H1 (cell line): ENCODE results near the gene RNU5D-1.

Source experiments
- MAX ChIP-seq: IDR thresholded peaks from 2 replicates; pipeline ENCODE4 v1.6.1; 2012; ENCODE audit warnings: inconsistent platforms
- POLR2A ChIP-seq, 2 experiments: IDR thresholded peaks; 1 replicate in 1 of 2; 2 replicates in 1 of 2; pipeline ENCODE4 v1.6.1; 2011; ENCODE audit warnings: low read depth in 2 of 2, low read length in 2 of 2, mild to moderate bottlenecking in 2 of 2; ENCODE audit errors: control extremely low read depth in 1 of 2
- RXRA ChIP-seq: IDR thresholded peaks from 2 replicates; pipeline ENCODE4 v1.6.1; 2011; ENCODE audit warnings: low read depth, mild to moderate bottlenecking, low read length, moderate library complexity; ENCODE audit not compliant: insufficient read depth
- SIN3A ChIP-seq, 2 experiments: IDR thresholded peaks in 1 of 2; conservative IDR thresholded peaks in 1 of 2; 2 replicates each; pipeline ENCODE4 v1.6.1; 2011 to 2012; ENCODE audit warnings: low read length in 2 of 2, improper control_type of control experiment in 1 of 2, low read depth in 1 of 2, mild to moderate bottlenecking in 1 of 2
- SUZ12 ChIP-seq: fragments of 200-600 bp; sonication (generic); IDR thresholded peaks from 2 replicates; pipeline ENCODE4 v1.6.1; 2012; ENCODE audit warnings: mild to moderate bottlenecking, inconsistent platforms, low read length, moderate library complexity, mixed read lengths
- TBP ChIP-seq: IDR thresholded peaks from 2 replicates; pipeline ENCODE4 v1.6.1; 2011; ENCODE audit warnings: low read depth, low read length, improper control_type of control experiment
- YY1 ChIP-seq: IDR thresholded peaks from 2 replicates; pipeline ENCODE4 v1.6.1; 2011; ENCODE audit warnings: low read depth, mild to moderate bottlenecking, low read length
- ZNF274 ChIP-seq: IDR thresholded peaks from 2 replicates; pipeline ENCODE4 v1.7.0; 2012; ENCODE audit warnings: low read length, borderline replicate concordance; ENCODE audit errors: extremely low read depth
- TF ChIP-seq, protein P1 (sequence below), 3 experiments: IDR thresholded peaks; 1 replicate in 2 of 3; 2 replicates in 1 of 3; pipeline versions ENCODE4 v1.5.1 to v1.6.1; 2011; ENCODE audit warnings: low read length in 3 of 3, mild to moderate bottlenecking in 3 of 3, inconsistent platforms in 2 of 3, low read depth in 1 of 3, moderate library complexity in 1 of 3; ENCODE audit not compliant: insufficient read depth in 1 of 3; ENCODE audit errors: control extremely low read depth in 1 of 3

- TF ChIP-seq POLR2A (IDR thresholded peaks at IDR 0.05; ENCODE audit: control extremely low read depth in 1 of 2, low read depth in 2 of 2, low read length in 2 of 2) = no peak
- TF ChIP-seq, protein P1, sequence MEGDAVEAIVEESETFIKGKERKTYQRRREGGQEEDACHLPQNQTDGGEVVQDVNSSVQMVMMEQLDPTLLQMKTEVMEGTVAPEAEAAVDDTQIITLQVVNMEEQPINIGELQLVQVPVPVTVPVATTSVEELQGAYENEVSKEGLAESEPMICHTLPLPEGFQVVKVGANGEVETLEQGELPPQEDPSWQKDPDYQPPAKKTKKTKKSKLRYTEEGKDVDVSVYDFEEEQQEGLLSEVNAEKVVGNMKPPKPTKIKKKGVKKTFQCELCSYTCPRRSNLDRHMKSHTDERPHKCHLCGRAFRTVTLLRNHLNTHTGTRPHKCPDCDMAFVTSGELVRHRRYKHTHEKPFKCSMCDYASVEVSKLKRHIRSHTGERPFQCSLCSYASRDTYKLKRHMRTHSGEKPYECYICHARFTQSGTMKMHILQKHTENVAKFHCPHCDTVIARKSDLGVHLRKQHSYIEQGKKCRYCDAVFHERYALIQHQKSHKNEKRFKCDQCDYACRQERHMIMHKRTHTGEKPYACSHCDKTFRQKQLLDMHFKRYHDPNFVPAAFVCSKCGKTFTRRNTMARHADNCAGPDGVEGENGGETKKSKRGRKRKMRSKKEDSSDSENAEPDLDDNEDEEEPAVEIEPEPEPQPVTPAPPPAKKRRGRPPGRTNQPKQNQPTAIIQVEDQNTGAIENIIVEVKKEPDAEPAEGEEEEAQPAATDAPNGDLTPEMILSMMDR (IDR thresholded peaks at IDR 0.05; ENCODE audit: control extremely low read depth in 1 of 3, insufficient read depth in 1 of 3, low read depth in 1 of 3, low read length in 3 of 3) = no peak
- TF ChIP-seq MAX = no peak
- no peak for TF ChIP-seq RXRA
- TF ChIP-seq TBP = no peak
- TF ChIP-seq SUZ12 = no peak
- TF ChIP-seq YY1 = no peak
- TF ChIP-seq SIN3A (conservative IDR thresholded peaks at IDR 0.05 in 1 of 2, IDR thresholded peaks at IDR 0.05 in 1 of 2; ENCODE audit: low read depth in 1 of 2, low read length in 2 of 2) = no peak
- no peak for TF ChIP-seq ZNF274
Measured at GRCh38 chr1:44723064-44723463, 7.9 kb downstream of the RNU5D-1 start.
